ENCODE data around the gene RBM10. TPM values are rescaled to one million over a fixed set of nuclear protein-coding genes. Genes with fewer than 3 reads are reported as not detected.

The RBM10 gene
- total RNA-seq, 1 experiment from 2014 or later: 69.5 TPM

GRCh38 chrX:47179221-47179927, 34.4 kb downstream of the RBM10 start:
- CTCF ChIA-PET: interaction anchor here (0.7 kb wide), 1 partner anchor 345 kb away, joined by 3 read pairs; no protein-coding TSS in a partner anchor
- H3K27me3 Mint-ChIP-seq (ENCODE audit: insufficient read depth, unreplicated experiment): peaks cover 94% of the 10 kb centered on the region
- no peaks in the 10 kb centered on the region for H3K9me3 Mint-ChIP-seq (ENCODE audit: unreplicated experiment)
- peaks cover 47% of the 10 kb centered on the region for H3K36me3 Mint-ChIP-seq (ENCODE audit: insufficient read depth, unreplicated experiment)
- no peak overlapping the region for H3K27ac Mint-ChIP-seq (ENCODE audit: low read depth, unreplicated experiment)
- H3K4me1 Mint-ChIP-seq (ENCODE audit: insufficient read depth, unreplicated experiment): peaks cover 19% of the 10 kb centered on the region
- TF ChIP-seq CTCF (IDR thresholded peaks at IDR 0.05; ENCODE audit: unreplicated experiment): no peak
- DNase-seq (ENCODE audit: unreplicated experiment): peak; percentile 84
- intact Hi-C loops (cut with micrococcal nuclease): no loop called here
- H3K4me3 Mint-ChIP-seq (ENCODE audit: unreplicated experiment): no peak overlapping the region
- BruUV-seq (replicated peaks): no TSS peak
- POLR2A ChIA-PET: interaction anchor here (0.6 to 1.8 kb wide), 5 partner anchors 9 to 997 kb away, joined by 3 to 13 read pairs (median 4); partner anchors contain the start of genes NDUFB11 and RBM10

GRCh38 chrX:47179928-47180255, 34.9 kb downstream of the RBM10 start:
- Mint-ChIP-seq H3K36me3 (ENCODE audit: insufficient read depth, unreplicated experiment) (peaks cover 47% of the 10 kb centered on the region), H3K27me3 (ENCODE audit: insufficient read depth, unreplicated experiment) (peaks cover 94% of the 10 kb centered on the region), H3K4me3 (ENCODE audit: unreplicated experiment) (no peak overlapping the region), H3K27ac (ENCODE audit: low read depth, unreplicated experiment) (no peak overlapping the region), H3K4me1 (ENCODE audit: insufficient read depth, unreplicated experiment) (peaks cover 19% of the 10 kb centered on the region), H3K9me3 (ENCODE audit: unreplicated experiment) (no peaks in the 10 kb centered on the region)
- BruUV-seq (replicated peaks): no TSS peak
- intact Hi-C loops (cut with micrococcal nuclease): no loop called here
- TF ChIP-seq CTCF (IDR thresholded peaks at IDR 0.05; ENCODE audit: unreplicated experiment): no peak
- CTCF ChIA-PET: no interaction called here
- POLR2A ChIA-PET: interaction anchor here (0.6 to 1.2 kb wide), 2 partner anchors 38 to 997 kb away, joined by 3 to 4 read pairs; no protein-coding TSS in a partner anchor
- DNase-seq (ENCODE audit: unreplicated experiment): no peak

GRCh38 chrX:47180346-47180745, 35.3 kb downstream of the RBM10 start:
- Mint-ChIP-seq H3K4me1 (ENCODE audit: insufficient read depth, unreplicated experiment) (peaks cover 19% of the 10 kb centered on the region), H3K36me3 (ENCODE audit: insufficient read depth, unreplicated experiment) (peaks cover 48% of the 10 kb centered on the region), H3K27ac (ENCODE audit: low read depth, unreplicated experiment) (no peak overlapping the region), H3K27me3 (ENCODE audit: insufficient read depth, unreplicated experiment) (peaks cover 94% of the 10 kb centered on the region), H3K4me3 (ENCODE audit: unreplicated experiment) (no peak overlapping the region), H3K9me3 (ENCODE audit: unreplicated experiment) (no peaks in the 10 kb centered on the region)
- POLR2A ChIA-PET: no interaction called here
- no peak for DNase-seq (ENCODE audit: unreplicated experiment)
- TF ChIP-seq CTCF (IDR thresholded peaks at IDR 0.05; ENCODE audit: unreplicated experiment): no peak
- BruUV-seq (replicated peaks): no TSS peak
- intact Hi-C loops (cut with micrococcal nuclease): no loop called here
- CTCF ChIA-PET: no interaction called here

- Mint-ChIP-seq H3K36me3 (ENCODE audit: insufficient read depth, unreplicated experiment) (peaks cover 52% of the 10 kb centered on the region), H3K27ac (ENCODE audit: low read depth, unreplicated experiment) (no peak overlapping the region), H3K27me3 (ENCODE audit: insufficient read depth, unreplicated experiment) (peaks cover 93% of the 10 kb centered on the region), H3K9me3 (ENCODE audit: unreplicated experiment) (no peaks in the 10 kb centered on the region), H3K4me1 (ENCODE audit: insufficient read depth, unreplicated experiment) (peaks cover 19% of the 10 kb centered on the region), H3K4me3 (ENCODE audit: unreplicated experiment) (no peak overlapping the region)
- TF ChIP-seq CTCF (IDR thresholded peaks at IDR 0.05; ENCODE audit: unreplicated experiment): no peak
- intact Hi-C loops (cut with micrococcal nuclease): no loop called here
- POLR2A ChIA-PET: interaction anchor here (1.5 kb wide), 1 partner anchor 9 kb away, joined by 4 read pairs; no protein-coding TSS in a partner anchor
- no TSS peak for BruUV-seq (replicated peaks)
- CTCF ChIA-PET: no interaction called here
- no peak for DNase-seq (ENCODE audit: unreplicated experiment)
These were observed 36.3 kb downstream of the RBM10 start for GRCh38 chrX:47181301-47181700.

Data from MCF 10A (cell line).